Mucosa of gallbladder (tissue), 1 donor: ENCODE data around the gene DSCAM. TPM values are rescaled to one million over a fixed set of nuclear protein-coding genes. Genes with fewer than 3 reads are reported as not detected.
"Not testable (repeated sequence)": the region's sequence is repeated elsewhere in the genome, so short reads cannot be mapped to it uniquely, and the experiment has no call there.

Source experiments
- DNase-seq: peaks from one replicate; pipeline ENCODE4 v3.0.0-alpha.2; 2020; ENCODE audit warnings: low spot score
- total RNA-seq: library from RNA; stranded (reverse); gene quantifications from one replicate; pipeline ENCODE4 v1.2.1, GENCODE V29; 2021
- donor health status: DM: no; HTN: no; CAD: no.

Gene DSCAM
- total RNA-seq, 1 donor from 2014 or later: 0.09 TPM

- no peak for DNase-seq
These were observed 385.9 kb downstream of the DSCAM start for GRCh38 chr21:40461008-40461407.

GRCh38 chr21:40457741-40458140, 389.2 kb downstream of the DSCAM start:
- no peak for DNase-seq

GRCh38 chr21:40454057-40454456, 392.9 kb downstream of the DSCAM start:
- no peak for DNase-seq

DNA sequence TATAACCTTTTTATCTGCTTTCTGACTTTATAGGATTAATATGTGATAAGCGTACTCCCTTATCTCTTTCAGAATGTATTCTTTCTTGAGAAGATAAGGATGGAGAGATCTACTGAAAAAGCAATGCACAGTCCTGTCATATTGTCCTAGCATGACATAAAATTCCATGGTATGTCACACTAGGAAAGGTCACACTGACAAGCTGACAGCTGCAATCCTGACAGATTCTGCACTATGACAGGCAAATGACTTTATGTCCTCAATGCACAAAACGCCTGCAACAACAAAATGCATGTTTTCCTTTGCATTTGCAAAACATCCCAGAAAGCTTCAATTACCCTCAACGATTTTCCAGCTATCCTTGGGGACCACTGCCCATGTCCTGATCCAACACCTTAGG, 393.8 kb downstream of the DSCAM start:
- DNase-seq: no peak

DNA sequence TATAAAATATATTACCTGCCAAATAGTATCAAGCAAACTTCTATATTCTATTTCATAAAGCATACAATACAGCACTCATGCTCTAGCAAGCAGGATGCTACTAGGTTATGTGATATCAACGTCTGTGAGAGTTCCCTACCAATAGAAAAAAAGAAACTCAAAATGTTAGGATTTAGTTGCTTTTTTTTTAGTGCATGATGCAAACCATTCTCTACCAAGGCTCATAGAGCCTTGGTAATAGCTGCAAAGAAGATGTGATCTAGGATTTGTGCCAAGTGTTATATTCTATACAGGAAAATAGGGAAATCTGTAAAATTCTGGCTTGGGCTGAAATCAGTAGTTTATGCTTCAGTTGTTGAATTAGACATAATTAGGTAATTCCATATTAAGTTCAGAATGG, 394.4 kb downstream of the DSCAM start:
- DNase-seq: no peak

DNA sequence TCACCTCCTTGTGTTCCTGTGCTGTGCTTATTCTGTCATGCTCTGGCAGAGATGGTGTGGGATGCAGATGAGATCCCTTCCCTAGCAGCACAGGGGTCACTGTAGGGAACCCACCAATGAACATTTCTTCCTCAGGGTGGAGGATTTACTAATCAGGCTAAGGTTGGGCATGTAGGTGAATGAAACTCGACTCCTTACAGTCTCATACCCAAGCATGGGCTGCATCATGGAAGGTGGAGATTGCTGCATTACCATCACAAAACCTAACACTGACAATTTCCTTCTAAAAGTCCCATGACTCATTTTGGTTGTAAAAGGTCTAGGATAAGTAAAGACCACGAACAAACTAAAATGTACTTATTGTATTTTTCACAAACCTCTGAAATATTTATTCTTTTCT, 399.9 kb downstream of the DSCAM start:
- DNase-seq: no peak

DNA sequence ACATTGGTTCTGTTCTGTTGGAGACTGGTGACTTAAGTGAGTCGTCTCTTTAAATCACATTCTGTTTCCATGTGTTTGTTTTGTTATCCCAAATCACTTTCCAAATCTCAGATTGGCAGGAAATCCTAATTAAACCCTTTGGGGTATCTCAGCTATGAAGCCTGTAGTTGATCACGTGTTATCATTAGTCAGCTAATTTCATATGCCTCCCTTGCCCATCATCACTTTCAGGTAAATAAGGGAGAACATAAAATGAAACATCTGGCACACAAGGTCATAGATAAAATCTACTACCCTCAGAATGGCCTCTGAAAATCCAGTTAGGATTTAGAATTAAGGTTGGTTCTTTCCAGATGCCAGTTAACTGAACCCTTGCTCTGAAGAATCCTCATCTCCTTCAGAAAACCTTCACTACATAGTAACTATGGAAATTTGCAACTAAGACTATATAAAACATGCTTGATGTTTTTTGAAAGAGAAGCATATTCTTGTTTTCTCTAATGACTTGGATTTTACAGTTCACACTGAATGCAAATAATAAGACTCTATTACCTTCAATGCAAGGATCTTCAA, 401.5 kb downstream of the DSCAM start:
- no peak for DNase-seq

GRCh38 chr21:40439581-40439980, 407.4 kb downstream of the DSCAM start:
- not testable (repeated sequence) for DNase-seq

DNA sequence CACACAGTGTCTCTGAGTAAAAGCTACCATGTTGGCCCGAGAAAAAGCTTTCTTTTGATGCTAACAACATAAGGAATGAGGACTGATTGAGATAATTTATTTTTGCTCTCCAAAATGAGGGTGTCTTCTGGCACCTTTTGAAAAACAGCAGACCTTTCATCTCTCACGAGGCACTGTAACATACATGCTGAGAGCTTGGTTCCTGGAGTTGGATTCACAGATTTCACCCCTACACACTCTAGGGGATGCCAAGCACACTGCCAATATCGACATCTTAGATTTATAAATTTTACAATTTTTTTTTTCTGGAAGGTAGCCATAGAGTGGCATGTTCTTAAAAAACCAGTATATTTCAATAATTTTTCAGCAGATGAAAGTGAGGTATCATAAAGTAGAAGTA, 408.3 kb downstream of the DSCAM start:
- no peak for DNase-seq

GRCh38 chr21:40436261-40436660, 410.7 kb downstream of the DSCAM start:
- DNase-seq: no peak

DNA sequence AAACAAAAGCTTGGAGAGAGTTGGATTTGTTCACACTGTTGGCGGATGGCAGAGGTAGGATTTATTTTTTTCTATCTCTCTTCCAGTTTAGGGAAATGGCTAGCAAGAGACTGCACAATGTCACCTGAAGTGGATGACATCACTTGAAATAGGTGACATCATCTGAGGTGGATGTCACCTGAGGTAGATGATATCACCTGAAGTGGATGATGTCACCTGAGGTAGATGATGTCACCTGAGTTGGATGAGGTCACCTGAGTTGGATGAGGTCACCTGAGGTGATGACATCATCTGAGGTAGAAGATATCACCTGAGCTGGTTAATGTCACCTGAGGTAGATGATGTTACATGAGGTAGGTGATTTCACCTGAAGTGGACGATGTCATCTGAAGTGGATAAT, 413.4 kb downstream of the DSCAM start:
- DNase-seq: no peak

DNA sequence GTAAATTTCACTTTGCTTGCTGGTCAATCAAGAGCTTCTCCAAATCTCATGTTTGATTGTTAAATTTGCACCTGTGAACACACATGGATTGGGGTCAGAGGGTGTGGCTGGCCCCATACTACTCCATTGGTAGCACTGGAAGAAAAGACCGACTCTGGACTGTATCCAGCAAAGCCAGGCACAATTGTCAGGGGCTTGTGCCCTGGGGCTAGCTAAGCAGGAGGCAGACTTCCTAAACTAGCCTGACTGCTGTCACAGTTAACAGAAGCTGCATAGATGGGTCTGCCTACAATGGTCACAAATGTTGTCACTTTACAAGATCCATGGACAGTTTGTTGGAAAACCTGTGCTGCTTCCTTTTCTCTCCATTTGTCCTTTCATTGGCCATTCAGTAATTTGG, 421.0 kb downstream of the DSCAM start:
- no peak for DNase-seq

DNA sequence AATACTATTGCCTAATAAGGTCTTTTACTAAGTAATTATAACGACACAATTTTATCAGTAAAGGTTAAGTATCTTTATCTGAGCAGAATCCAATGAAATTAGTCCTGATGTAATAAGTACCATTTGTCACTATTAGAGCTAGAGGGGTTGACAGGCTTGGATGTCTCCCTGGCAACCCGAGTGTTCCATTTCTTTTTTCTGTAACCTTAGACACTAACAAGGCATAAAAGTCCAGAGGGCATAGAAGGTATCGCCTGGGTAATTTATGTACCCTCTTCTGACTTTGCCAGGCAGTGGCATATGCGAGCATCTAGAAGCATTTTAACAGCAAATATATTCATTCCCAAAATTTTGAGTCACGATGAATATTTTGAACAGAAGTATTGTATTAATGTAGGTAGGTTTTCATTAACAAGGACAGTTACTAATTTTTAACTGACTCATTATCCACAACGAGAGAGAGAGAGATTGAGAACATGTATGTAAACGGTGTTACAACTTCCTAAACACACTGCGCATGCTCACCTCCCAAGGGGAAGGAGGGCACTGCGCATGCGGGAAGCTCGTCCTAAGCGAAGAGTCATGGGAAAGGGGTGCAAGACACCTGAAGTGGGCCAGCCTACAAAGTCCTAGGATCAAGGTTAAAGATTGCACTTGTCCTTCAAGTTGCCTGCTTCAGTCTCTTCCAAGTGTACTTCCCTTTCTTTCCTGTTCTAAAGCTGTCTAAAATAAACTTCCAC, 423.9 kb downstream of the DSCAM start:
- DNase-seq: no peak

- no peak for DNase-seq
These were observed 425.8 kb downstream of the DSCAM start for GRCh38 chr21:40421121-40421520.

- DNase-seq: no peak
These were observed 430.4 kb downstream of the DSCAM start for GRCh38 chr21:40416572-40416971.

DNA sequence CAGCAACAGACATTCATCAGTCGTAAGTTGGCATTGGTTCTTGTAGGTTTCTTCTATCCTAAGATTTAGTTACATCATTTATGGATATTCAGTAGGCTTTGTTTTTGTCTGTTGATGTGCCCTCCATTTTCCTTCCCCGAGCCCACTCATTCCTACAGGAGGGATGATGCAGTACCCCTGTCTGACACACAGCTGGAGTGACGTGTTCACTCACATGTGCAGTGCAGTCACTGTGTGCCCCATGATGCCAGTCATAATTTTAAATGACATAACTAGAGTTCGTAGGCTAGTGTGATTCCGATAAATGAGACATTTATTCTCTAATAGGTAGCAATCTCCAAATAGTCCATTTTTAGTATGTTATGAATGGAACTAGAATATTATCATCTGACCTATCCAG, 438.4 kb downstream of the DSCAM start:
- DNase-seq: no peak

DNA sequence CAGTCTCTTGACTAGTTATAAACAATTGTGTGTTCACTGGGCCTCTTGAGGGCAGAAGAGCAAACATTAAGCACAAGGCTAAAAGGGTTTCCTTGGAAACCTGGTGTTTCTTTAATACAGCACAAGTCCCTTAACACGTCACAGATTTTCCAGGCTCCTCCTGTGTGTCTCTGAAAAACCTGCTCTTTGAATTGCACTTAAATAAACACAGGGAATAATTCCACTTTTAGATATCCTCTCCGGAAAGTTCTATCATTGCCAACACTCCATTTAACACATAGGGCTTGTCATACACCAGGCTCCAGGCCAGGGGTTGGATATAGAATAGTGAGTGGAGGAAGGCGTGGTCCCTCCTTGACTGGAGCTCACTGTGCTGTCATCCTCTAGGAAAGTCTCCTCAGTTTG, 442.6 kb downstream of the DSCAM start:
- DNase-seq: no peak

- DNase-seq: no peak
These were observed 443.9 kb downstream of the DSCAM start for GRCh38 chr21:40402884-40403582.

- no peak for DNase-seq
These were observed 451.2 kb downstream of the DSCAM start for GRCh38 chr21:40395732-40396131.

- no peak for DNase-seq
These were observed 453.9 kb downstream of the DSCAM start for GRCh38 chr21:40393066-40393465.

- no peak for DNase-seq
These were observed 458.9 kb downstream of the DSCAM start for GRCh38 chr21:40388046-40388445.

DNA sequence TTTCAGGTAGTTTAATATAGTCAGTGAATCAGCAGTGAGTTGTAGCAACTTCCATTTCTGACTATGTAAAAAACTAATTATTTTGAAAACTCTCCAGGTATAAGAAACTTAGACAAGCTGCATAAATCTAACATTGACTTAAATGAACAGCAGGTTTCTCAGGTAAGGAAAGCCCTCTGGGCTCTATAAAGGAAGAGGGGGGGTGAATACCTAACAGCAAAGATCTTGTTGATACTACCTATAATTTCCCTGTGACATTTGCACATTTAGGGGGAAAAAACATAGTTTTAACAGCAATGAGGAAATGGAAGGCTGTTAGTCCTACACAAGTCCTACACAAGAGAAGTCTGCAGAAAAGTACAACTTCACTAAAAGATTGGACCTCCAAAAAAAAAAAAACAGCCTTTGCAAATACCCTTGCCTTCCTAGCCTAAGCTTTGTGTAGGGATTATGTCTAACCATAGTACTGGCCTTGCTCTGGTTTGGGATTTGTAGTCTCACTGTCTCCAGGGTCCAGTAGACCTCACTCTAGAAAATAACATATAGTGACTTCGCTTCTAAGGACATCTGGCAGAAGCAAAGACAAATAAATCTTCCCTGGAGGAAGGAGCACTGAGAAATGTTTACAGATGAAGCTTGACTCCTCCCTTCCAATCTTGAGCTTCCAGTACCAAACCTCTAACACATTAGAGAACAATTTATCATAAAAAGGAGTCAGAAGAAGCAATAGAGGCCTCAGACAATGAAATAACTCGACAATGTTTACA, 459.8 kb downstream of the DSCAM start:
- DNase-seq: no peak
